SK-N-SH (cell line): ENCODE results near the gene PDE4A. TPM values are rescaled to one million over a fixed set of nuclear protein-coding genes. Genes with fewer than 3 reads are reported as not detected.

Experiments used
- CTCF ChIA-PET: fragments of 300-600, 350-600 bp; formaldehyde crosslinking; extraction: SDS; loops from one replicate; lab custom pipeline; 2021; lab: Yijun Ruan, JAX
- POLR2A ChIA-PET: fragments of 350-600 bp; sonication (Branson Sonifier 250); formaldehyde crosslinking; extraction: SDS; loops from one replicate; lab custom pipeline; 2020; ENCODE audit warnings: antibody characterized with exemption, inconsistent platforms; lab: Yijun Ruan, JAX
- DNase-seq: peaks from one replicate; pipeline ENCODE4 v3.0.0; 2012
- H2AFZ ChIP-seq: fragments of 200-600 bp; sonication (generic); 2 replicates; pipeline ENCODE4 v1.8.1; 2016; ENCODE audit warnings: antibody characterized with exemption, mild to moderate bottlenecking, low read depth
- H3F3A ChIP-seq: fragments of 200-600 bp; sonication (generic); replicated peaks from 2 replicates; pipeline ENCODE3; 2016; ENCODE audit warnings: antibody characterized with exemption, mild to moderate bottlenecking; ENCODE audit not compliant: insufficient read depth
- H3K27ac ChIP-seq, 2 experiments: fragments of 200-500 bp in 1 of 2; fragments of 200-600 bp in 1 of 2; sonication (Bioruptor generic) in 1 of 2; sonication (generic), shearing (Covaris generic) in 1 of 2; 2 replicates each; pipeline versions ENCODE4 v1.5.1 to v1.6.1; 2014 to 2016; ENCODE audit warnings: low read depth in 2 of 2, inconsistent platforms in 1 of 2, low read length in 1 of 2, mild to moderate bottlenecking in 1 of 2, mixed read lengths in 1 of 2
- H3K27me3 ChIP-seq: fragments of 200-600 bp; sonication (generic), shearing (Covaris generic); 2 replicates; pipeline ENCODE4 v1.6.1; 2016; ENCODE audit warnings: mixed run types; ENCODE audit not compliant: insufficient read depth
- H3K36me3 ChIP-seq, 2 experiments: fragments of 200-500 bp in 1 of 2; fragments of 200-600 bp in 1 of 2; sonication (Bioruptor generic) in 1 of 2; sonication (generic) in 1 of 2; replicated peaks in 1 of 2; 2 replicates each; pipeline versions ENCODE3 to v1.5.1; 2014 to 2016; ENCODE audit warnings: low read length in 1 of 2, mild to moderate bottlenecking in 1 of 2; ENCODE audit not compliant: insufficient read depth in 2 of 2, control insufficient read depth in 1 of 2
- H3K4me1 ChIP-seq, 2 experiments: fragments of 200-500 bp in 1 of 2; fragments of 200-600 bp in 1 of 2; sonication (Bioruptor generic) in 1 of 2; sonication (generic), shearing (Covaris generic) in 1 of 2; 2 replicates each; pipeline versions ENCODE4 v1.5.1 to v1.6.1; 2014 to 2016; ENCODE audit warnings: low read depth in 1 of 2, low read length in 1 of 2, mixed run types in 1 of 2; ENCODE audit not compliant: insufficient read depth in 2 of 2, control insufficient read depth in 1 of 2
- H3K4me2 ChIP-seq: fragments of 200-600 bp; sonication (generic), shearing (Covaris generic); 2 replicates; pipeline ENCODE4 v1.6.1; 2017; ENCODE audit warnings: mixed run types
- H3K4me3 ChIP-seq, 2 experiments: fragments of 200-500 bp in 1 of 2; fragments of 200-600 bp in 1 of 2; sonication (Bioruptor generic) in 1 of 2; sonication (generic), shearing (Covaris generic) in 1 of 2; 2 replicates each; pipeline versions ENCODE4 v1.5.1 to v1.8.1; 2014 to 2016; ENCODE audit warnings: low read depth in 2 of 2, inconsistent platforms in 1 of 2, low read length in 1 of 2, mild to moderate bottlenecking in 1 of 2, mixed read lengths in 1 of 2, moderate library complexity in 1 of 2
- H3K79me2 ChIP-seq: fragments of 200-600 bp; sonication (generic); 2 replicates; pipeline ENCODE4 v1.8.1; 2017; ENCODE audit warnings: mild to moderate bottlenecking; ENCODE audit not compliant: insufficient read depth
- H3K9ac ChIP-seq: fragments of 200-600 bp; sonication (generic); 2 replicates; pipeline ENCODE4 v1.6.1; 2017; ENCODE audit warnings: mixed run types
- H3K9me2 ChIP-seq: fragments of 200-600 bp; sonication (generic); 2 replicates; pipeline ENCODE4 v1.6.1; 2017; ENCODE audit warnings: mixed run types
- H3K9me3 ChIP-seq: fragments of 200-600 bp; sonication (generic); 2 replicates; pipeline ENCODE4 v1.6.1; 2017; ENCODE audit warnings: mixed run types, mild to moderate bottlenecking, moderate library complexity
- H4K20me1 ChIP-seq: fragments of 200-600 bp; sonication (generic); 2 replicates; pipeline ENCODE4 v1.6.1; 2017; ENCODE audit warnings: mild to moderate bottlenecking, mixed run types; ENCODE audit not compliant: insufficient read depth
- CTCF ChIP-seq: fragments of 200-600 bp; sonication (generic); IDR thresholded peaks from 2 replicates; pipeline ENCODE4 v1.6.1; 2017; ENCODE audit warnings: antibody characterized with exemption, mild to moderate bottlenecking, moderate library complexity
- ELF1 ChIP-seq: IDR thresholded peaks from 2 replicates; pipeline ENCODE4 v1.4.0; 2012
- EP300 ChIP-seq, 2 experiments: IDR thresholded peaks; 2 replicates each; pipeline versions ENCODE4 v1.4.0 to v1.6.1; 2012; ENCODE audit warnings: borderline replicate concordance in 1 of 2, low read depth in 1 of 2, low read length in 1 of 2
- EZH2phosphoT487 ChIP-seq: fragments of 200-600 bp; sonication (generic); IDR thresholded peaks from 2 replicates; pipeline ENCODE4 v1.6.1; 2017; ENCODE audit warnings: low read depth, mixed run types, mild to moderate bottlenecking, antibody characterized with exemption, moderate library complexity, borderline replicate concordance
- FOXM1 ChIP-seq: IDR thresholded peaks from 2 replicates; pipeline ENCODE4 v1.4.0; 2012; ENCODE audit warnings: low read depth, mild to moderate bottlenecking
- GABPA ChIP-seq: IDR thresholded peaks from 2 replicates; pipeline ENCODE4 v1.4.0; 2012; ENCODE audit warnings: low read depth, mild to moderate bottlenecking
- JUND ChIP-seq: IDR thresholded peaks from 2 replicates; pipeline ENCODE4 v1.4.0; 2012
- MAX ChIP-seq: IDR thresholded peaks from 2 replicates; pipeline ENCODE4 v1.4.0; 2012; ENCODE audit warnings: low read depth
- MEF2A ChIP-seq: IDR thresholded peaks from 2 replicates; pipeline ENCODE4 v1.4.0; 2012; ENCODE audit warnings: low read depth, borderline replicate concordance
- NRF1 ChIP-seq: IDR thresholded peaks from 2 replicates; pipeline ENCODE4 v1.6.1; 2012; ENCODE audit warnings: low read depth, mild to moderate bottlenecking, low read length
- PBX3 ChIP-seq: IDR thresholded peaks from 2 replicates; pipeline ENCODE4; 2012
- POLR2AphosphoS5 ChIP-seq: IDR thresholded peaks from 2 replicates; pipeline ENCODE4 v1.6.1; 2012; ENCODE audit warnings: low read depth, low read length
- RAD21 ChIP-seq: IDR thresholded peaks from 2 replicates; pipeline ENCODE4 v1.6.1; 2012; ENCODE audit warnings: mild to moderate bottlenecking, low read length
- REST ChIP-seq: IDR thresholded peaks from 2 replicates; pipeline ENCODE4 v1.6.1; 2012; ENCODE audit warnings: mild to moderate bottlenecking, low read depth, low read length, moderate library complexity
- RXRA ChIP-seq: IDR thresholded peaks from 2 replicates; pipeline ENCODE4 v1.4.0; 2012; ENCODE audit warnings: low read depth, mild to moderate bottlenecking, borderline replicate concordance
- SMC3 ChIP-seq: IDR thresholded peaks from 2 replicates; pipeline ENCODE4 v1.6.1; 2012; ENCODE audit warnings: low read depth, low read length, improper control_type of control experiment
- TCF12 ChIP-seq: IDR thresholded peaks from 2 replicates; pipeline ENCODE4 v1.4.0; 2012
- WGBS: methylation state at CpG from one replicate; pipeline ENCODE4 v1.1.6; 2017; ENCODE audit warnings: low lambda C conversion rate; 5-methylcytosine and 5-hydroxymethylcytosine counted together
- polyA plus RNA-seq, 3 experiments: library from polyadenylated mRNA; depleted of rRNA; stranded (reverse); fragments of >200 nt; gene quantifications; 2 replicates each; pipeline ENCODE4 v1.2.3, GENCODE V29; 2012

PDE4A gene
- polyA plus RNA-seq, 1 of the 3 experiments (the other 2 are of a cell fraction) = 2.9 TPM

- no peaks in the 10 kb centered on the region for H3K36me3 ChIP-seq
- H3K9me2 ChIP-seq = no peaks in the 10 kb centered on the region
- H3K79me2 ChIP-seq = no peaks in the 10 kb centered on the region
- no peaks in the 10 kb centered on the region for H3F3A ChIP-seq
- H3K9me3 ChIP-seq = no peaks in the 10 kb centered on the region
- 3% methylated on average over 7 of the region's 39 CpGs for WGBS
- DNase-seq = peak; percentile 70
- no peaks in the 10 kb centered on the region for H4K20me1 ChIP-seq
- no peak within 1 kb of the TSS for H3K9ac ChIP-seq
- POLR2A ChIA-PET = interaction anchor here (0.6 to 1.4 kb wide), 2 partner anchors 18 to 34 kb away, joined by 3 read pairs; no protein-coding TSS in a partner anchor
- no peak within 1 kb of the TSS for H3K27ac ChIP-seq
- peaks cover 13% of the 10 kb centered on the region; the same call in 1 of the 2 replicates for H3K27me3 ChIP-seq
- H3K4me1 ChIP-seq = no peaks in the 10 kb centered on the region; a peak in 1 of 4 replicates
- peak within 1 kb of the TSS; percentile 79 for H3K4me2 ChIP-seq
- H3K4me3 ChIP-seq = peak within 1 kb of the TSS; percentile 38 to 58
- CTCF ChIA-PET = interaction anchor here (0.9 to 2.0 kb wide), 6 partner anchors 12 to 200 kb away, joined by 3 to 9 read pairs (median 3); partner anchors contain the start of gene DNM2
- H2AFZ ChIP-seq = peak within 1 kb of the TSS; percentile 78
- TF ChIP-seq FOXM1 = no peak
- no peak for TF ChIP-seq GABPA
- TF ChIP-seq CTCF = no peak
- TF ChIP-seq EP300 (IDR thresholded peaks at IDR 0.05; ENCODE audit: borderline replicate concordance in 1 of 2, low read depth in 1 of 2, low read length in 1 of 2) = no peak
- TF ChIP-seq RAD21 = no peak
- TF ChIP-seq NRF1 = no peak
- TF ChIP-seq REST = no peak
- TF ChIP-seq ELF1 = no peak
- TF ChIP-seq RXRA = no peak
- TF ChIP-seq PBX3 = no peak
- no peak for TF ChIP-seq POLR2AphosphoS5
- TF ChIP-seq SMC3 = no peak
- TF ChIP-seq TCF12 = no peak
- no peak for TF ChIP-seq MEF2A
- no peak for TF ChIP-seq JUND
- no peak for TF ChIP-seq EZH2phosphoT487
- TF ChIP-seq MAX = no peak
- TF ChIP-seq, all 33 proteins: peak for 0
Observed at GRCh38 chr19:10517361-10517759, 97.0 kb downstream of the PDE4A start, which contains the start of gene S1PR5. TSS of gene S1PR5 (minus strand) at chr19:10517447. CDS start at chr19:10515011, 2,436 bp downstream.
